CMK (cell line): ENCODE measurements around the gene GATA6.

Experiments used
- DNase-seq: peaks from one replicate; pipeline ENCODE4 v3.0.0-alpha.2; 2010; ENCODE audit warnings: low read depth

Gene GATA6

DNA sequence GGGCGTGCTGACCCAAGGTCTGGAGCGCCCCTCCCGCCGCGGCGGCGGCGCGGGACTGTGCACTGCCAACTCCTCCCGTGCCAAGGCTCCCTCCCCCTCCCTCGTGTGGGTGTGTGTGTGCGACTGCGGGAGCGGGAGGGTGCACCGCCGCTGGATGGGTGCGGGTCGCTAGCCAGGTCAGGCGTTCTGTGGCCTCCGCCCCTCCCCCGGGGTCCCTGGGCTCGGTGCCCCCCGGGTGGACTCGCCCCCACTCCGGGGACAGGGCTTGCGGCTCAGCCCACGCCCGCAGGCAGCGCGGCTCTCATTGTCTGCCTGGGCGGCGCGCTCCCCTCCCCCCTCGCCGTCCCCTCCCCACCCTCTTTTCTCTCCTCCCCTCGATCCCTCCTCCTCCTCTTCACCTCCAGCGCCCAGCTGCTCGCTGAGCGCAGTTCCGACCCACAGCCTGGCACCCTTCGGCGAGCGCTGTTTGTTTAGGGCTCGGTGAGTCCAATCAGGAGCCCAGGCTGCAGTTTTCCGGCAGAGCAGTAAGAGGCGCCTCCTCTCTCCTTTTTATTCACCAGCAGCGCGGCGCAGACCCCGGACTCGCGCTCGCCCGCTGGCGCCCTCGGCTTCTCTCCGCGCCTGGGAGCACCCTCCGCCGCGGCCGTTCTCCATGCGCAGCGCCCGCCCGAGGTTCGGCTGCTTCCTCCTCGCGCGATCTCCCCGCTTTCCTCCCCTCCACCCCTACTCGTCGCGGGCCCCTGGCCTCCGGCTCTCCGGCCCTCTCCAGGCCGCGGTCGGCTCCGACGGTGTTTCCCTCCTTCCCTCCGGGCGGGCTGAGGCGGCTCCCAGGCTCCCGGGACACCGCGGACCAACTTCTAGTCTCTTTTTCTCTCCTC is at the start of gene GATA6:
TSS of gene GATA6 (plus strand) at position 579 of the 878 bp plus-strand sequence. CDS start 1,556 bp downstream, outside the sequence.
- DNase-seq: no peak

DNA sequence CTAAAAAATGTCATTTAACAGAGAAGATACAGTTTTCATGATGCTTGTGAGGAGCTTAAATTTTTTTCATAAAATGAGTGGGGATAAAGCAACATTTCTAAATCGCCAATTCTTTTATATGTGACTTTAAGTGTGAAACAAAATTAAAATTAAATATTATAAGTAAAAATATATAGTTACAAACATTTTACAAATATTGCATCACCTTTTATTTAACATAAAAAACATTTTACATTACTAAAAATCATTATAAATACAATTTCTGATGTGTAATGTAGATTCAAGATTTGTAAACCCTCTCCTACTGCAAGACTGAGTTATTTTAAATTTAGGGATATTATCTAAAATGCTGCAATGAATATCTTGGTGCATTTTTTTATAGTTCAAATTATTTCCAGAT is 44.4 kb upstream of the GATA6 start:
- DNase-seq: no peak

DNA sequence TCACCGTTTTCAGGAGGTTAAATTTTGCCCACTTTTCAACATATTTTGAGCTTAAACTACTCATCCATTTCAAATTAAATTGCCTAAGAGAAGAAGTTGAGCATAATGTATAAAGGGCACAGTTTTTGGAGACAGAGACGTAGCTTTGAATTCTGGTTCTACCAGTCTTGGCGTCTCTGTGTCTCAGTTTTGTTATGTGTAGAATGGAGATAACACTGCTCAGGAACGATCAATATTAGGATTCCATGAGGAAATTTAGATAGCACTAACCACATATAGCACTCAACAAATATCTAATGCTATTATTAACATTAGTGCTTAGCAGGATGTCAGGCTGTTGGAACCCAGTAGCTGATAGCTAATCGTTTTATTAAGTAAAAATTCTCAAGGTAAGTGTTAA is 40.4 kb upstream of the GATA6 start:
- DNase-seq: no peak

DNA sequence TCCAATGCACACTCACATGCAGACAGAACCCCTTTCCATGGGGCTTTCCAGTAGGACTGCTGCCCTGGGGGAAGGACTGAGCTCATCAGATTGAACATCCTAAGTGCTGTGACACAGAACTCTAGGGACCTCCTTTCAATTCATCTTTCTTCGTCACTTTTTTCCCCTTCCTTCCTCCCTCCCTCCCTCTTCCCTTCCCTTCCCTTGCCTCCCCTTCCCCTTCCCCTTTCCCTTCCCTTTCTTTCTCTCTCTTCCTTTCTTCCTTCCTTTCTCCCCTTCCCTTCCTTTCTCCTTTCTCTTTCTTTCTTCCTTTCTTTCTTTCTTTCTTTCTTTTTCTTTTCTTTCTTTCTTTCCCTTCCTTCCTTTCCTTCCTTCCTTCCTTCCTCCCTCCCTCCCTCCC is 39.6 kb upstream of the GATA6 start:
- DNase-seq: no peak

DNA sequence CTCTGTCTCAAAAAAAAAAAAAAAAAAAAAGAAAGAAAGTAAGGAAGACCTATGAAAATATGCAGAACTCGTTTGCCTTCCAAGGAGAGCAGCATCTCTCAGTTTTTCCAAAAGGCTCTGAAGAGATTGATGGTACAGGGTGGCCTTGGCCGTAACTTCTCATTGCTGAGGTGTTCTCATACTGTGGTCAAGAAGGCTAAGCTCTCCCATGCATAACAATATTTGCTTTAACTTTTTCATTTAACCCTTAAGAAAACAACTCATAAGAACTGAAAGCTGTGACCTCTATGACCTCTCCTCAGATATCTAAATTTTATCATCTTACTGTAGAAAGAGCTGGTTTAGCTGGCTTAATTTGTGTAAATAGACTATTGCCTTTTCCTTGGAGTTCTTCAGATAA is 37.1 kb upstream of the GATA6 start:
- DNase-seq: no peak

DNA sequence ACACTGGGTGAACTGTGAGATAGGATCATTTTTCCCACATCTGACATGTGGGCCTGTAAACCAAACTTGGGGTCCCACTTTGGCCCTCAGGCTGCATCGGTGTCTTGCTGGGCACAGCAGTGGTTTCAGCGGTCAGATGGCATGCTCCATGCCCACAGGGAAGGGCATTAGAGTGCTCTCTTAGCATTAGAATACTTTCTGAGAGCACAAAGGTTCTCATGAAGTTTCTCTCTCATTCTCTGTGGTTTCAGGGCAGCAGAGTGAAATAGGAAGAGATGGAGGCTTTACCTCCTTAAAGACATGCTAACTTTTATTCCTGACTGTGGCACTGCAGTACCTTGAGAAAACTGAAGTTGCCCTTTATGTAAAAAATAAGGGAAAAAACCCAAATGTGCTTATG is 36.6 kb upstream of the GATA6 start:
- no peak for DNase-seq

DNA sequence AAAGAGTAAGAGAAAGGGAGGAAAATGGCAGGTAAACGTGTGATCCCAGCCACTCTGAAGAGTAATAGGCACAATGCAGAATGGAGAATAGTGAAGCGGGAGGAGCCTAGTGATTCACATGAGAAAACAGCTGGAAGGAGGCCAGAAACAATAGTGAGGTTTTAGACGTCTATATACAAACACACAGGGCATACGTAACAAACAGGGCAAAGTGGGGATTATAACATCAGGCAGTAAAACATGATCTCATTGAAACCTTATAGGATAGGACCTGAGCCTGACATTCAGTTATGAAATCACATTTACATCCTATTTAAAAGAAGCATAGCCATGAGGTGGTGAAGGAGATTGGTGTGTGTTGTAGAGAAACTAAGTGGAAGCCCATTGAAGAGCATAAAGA is 33.0 kb upstream of the GATA6 start:
- no peak for DNase-seq

DNA sequence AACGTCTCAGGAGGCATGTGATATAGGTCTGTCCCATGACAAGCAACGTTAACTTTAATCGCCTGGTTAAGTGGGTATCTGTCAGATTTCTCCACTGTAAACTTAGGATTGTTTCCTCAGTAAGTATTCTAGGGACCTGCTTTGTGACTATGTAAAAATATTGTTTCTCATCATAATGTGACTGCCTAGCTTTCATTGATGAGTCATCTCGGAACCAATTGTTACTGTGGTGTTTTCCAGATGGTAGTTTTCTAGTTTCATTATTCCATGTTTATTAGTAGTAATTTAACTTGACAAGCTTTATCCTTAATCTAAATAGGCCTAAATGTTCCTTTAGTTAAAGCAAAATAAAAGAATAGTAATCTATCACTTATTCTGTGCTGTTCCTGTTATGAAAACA is 28.2 kb upstream of the GATA6 start:
- DNase-seq: no peak

DNA sequence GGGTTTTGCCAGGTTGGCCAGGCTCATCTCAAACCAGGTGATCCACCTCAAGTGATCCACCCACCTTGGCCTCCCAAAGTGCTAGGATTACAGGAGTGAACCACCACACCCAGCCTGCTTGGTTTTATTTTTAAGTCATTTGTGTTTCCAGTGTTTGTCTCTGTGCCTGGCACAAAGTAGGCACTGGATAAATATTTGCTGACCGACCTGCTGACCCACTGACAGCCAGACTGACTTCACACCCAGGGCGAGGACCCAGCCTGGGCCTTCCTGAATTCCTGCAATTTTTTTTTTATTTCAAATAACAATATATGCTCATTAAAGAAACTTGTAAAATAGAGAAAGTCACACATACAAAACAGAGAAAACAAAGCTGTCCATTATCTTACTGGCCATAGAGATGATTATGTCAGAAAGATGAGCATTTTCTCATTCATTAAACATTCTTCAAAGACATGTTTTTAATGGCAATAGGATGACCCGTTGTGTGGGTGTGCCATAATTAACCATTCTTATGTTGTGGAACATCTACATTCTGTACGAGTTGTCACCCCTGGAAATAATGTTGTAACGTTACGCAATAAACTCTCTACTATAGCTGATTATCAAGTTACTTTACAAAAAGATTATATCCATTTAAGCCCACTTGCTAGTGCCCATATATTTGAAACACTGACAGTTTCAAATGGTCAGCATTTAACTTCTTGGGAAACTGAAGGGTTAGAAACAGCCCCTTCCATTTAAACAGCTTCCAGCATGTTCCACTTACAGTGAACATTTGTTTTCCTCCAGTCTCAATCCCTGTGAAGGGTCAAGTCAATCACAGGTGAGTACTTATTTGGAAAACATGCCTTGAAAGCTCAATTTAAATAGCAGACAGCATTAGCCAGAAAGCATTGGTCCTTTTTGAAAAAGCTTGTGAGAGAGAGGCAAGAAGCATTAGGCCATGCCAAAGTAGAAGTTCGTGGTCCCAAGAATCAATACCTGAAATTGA is 25.7 kb upstream of the GATA6 start:
- no peak for DNase-seq

DNA sequence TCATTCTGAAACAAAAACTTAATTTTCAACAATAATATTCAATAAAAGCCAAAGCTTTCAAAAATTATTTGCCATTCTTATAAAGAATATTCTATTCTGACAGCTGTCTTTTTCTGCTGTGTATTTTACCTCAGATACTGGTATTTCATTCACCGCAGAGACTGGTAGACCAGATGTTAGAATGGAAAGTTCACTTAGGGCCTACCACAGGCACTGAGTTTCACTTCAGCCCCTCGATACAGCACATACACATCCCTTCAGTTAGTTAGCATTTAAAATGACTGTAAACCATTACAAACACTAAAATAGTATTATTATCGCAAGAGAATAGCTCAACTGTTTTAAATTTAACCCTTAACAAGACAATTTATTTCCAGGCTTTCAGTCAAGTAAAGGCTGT is 24.2 kb upstream of the GATA6 start:
- DNase-seq: no peak

DNA sequence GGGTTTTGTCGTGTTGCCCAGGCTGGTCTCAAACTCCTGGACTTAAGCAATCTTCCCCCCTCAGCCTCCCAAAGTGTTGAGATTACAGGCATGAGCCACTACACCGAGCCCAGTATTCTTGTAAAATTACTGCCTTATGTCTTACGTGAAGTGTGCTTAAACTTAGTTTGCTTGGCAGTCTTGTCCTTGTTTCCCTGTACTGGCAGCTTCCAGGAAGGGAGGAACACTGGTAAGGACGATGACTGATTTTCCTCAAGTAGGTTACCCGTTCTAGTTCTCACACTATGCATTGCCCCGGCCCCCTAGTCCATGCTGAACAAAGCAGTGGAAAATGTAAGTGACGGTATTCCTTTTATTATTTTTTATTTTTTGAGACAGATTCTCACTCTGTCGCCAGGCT is 19.7 kb upstream of the GATA6 start:
- DNase-seq: no peak

DNA sequence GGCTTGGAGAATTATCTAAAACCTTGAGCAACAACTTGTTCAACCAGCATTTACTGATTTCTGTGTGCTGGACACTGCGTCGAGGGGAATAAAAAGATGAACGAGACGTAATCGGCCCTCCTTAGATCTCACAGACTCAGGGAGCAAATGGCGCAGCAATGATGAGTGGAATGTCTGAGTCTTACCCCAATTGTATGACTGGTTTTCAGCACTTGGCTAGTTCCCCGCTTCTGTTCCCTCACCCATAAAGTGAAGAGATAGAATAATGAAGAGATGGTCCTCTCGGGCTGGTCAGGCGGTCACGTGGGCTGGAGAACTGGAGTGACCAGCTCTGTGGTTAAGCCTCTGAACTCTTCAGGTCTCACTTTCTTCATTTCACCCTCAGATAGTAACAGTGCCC is 17.3 kb upstream of the GATA6 start:
- DNase-seq: no peak

DNA sequence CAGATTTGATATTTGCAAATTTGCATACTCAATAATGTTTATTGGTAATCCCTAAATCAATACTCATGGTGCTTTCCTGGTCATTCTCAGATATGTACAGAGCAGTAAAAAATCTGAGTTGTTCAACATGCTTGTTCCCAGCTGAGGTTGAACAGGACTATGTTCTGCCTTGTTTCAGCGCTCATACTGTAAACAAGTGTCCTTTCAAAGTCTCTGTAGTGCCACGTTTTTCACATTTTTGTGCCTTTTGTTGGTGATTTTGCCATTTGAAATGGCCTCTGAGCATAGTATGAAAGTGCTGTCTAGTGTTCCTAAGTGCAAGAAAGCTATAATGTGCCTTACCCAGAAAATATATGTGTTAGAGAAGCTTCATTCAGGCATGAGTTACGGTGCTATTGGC is 16.0 kb upstream of the GATA6 start:
- DNase-seq: no peak

DNA sequence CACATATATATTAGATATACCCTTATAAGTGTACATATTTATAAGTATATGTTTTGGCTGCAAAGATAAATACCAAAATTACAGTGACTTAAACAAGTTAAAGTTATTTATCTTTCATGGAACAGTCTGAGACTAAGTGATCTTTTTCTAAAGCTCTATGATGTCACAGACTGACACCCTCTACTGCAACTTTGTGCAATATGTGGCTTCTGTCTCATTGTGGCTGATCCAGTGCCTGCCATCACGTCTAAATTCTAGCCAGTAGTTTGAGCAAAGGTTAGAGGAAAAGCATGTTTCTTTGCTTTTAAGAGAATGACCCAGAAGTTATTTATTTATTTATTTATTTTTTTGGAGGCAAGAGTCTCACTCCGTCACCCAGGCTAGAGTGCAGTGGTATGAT is 13.8 kb upstream of the GATA6 start:
- DNase-seq: no peak

DNA sequence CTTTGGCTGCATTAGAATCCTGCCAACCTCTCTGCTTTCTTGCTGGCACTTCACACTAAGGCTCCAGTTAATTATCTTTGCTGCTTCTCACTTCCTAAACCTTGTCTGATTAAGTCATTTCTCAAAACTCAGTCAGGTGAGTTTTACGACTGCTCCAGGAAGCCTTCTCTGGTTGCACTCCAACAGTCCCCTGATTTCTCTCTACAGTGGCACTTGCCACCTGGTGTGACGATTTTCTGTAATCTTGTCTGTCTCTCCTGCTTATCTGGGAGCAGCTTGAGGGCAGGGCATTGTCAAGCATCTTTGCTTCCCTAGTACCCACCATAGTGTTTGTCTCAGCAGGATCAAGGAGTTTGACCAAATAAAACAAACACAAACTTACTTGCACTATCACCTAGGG is 10.4 kb upstream of the GATA6 start:
- no peak for DNase-seq

DNA sequence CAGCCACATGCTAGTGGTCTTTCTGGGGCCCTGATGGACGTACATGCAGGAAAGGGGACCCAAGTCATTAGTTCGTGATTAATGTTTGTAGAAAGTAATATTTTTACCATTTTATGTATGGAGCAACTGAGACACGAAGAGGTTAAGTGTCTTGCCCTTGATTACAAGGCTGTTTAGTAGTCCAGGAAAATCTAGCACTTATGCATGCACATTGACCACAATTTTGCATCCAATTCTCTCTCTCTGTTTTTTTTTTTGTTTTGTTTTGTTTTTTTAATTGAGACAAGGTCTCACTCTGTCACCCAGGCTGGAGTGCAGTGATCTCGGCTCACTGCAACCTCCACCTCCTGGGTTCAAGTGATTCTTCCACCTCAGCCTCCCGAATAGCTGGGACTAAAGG is 8.3 kb upstream of the GATA6 start:
- DNase-seq: no peak

DNA sequence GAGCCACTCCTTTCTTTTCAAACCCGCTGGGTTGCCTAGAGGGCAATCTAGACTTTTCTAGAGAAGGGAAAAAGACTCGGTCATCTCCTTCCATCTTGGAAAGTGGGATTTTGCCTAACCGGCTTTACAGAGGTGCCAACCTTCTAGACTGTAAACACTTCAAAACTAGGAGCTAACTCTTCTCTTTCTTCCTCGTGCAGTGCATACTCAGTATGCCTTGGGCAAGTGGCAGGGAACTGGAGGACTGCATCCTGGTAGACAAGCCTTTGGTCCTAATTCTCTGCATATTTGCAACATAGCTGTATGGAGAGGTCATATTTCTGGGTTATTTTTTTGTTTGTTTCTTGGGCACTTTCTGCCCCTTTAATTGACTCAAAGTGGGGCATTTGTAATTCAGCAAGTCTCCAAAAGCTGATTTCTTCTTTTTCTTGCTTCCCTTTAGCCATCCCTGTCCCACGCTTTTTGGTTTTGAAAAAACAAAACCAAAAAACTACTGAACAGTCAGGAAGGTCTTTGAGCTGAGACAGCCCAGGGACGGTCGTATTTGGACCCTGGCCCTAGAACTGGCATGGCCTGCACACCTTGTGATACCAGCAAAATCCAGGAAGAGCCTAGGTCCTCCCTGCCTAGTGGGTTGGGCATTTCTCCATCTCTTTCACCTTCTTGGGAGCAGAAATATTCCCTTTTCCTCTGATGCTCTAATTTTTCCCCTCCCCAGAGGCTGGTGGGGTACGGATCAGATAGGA is 5.8 kb upstream of the GATA6 start:
- DNase-seq: no peak

DNA sequence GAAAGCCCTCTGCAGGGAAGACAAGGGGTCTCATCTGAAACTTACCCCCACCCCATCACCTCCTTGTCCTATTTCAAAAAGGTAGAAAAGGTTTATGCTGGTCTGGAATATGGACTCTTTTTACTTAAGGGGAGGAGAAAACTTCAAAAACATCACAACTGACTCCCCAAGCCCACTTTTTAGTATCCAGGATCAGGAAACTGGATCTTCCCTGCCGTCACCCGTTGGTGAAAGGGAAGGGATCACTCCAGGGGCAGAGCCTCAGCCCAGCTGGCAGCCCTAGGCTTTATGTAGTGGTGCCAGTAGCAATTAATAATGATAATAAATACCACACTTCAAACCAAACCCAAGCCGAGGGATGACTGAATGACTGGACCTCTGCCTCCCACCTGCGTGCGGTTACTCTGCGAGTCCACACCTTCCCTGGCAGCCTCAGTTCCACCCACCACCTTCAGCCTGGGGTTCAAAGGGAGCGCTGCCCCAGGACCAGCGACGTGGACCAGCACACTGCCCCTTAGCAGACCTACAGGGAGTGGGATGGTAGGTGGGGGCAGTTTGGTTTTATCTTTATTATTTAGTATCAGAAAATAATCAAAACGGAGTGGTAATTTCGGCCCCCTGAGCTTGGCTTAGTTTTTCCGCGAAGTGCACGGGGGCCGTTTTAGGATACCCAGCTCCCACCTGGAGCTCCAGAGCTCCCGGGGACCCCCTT is 4.9 kb upstream of the GATA6 start:
- no peak for DNase-seq

DNA sequence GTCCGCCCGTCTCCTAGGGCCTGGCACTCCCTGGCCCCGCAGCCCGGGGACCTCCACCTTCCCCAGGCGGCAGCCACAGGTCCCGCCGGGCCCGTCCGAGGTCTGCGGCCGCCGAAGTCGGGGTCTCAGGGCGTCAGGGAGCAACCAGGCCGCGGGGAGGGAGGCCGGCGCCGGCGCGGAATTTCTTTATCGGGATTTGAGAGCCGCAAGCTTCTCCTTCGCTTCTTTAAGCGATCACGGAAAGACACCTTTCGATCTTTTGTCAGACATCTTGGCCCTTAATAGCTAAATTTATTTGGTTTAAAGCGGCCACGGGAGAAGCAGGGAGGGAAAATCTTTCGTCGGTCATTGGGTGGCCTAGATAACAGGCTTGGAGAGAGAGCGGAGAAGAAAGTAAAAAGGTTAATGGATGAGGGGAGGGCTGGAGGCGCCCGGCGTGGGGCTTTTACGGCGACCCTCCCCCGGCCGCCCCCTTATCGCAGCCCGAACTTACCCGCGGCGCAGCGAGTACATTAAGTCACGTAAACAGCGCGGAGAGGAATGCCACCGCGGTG is 4.3 kb upstream of the GATA6 start:
- DNase-seq: no peak

DNA sequence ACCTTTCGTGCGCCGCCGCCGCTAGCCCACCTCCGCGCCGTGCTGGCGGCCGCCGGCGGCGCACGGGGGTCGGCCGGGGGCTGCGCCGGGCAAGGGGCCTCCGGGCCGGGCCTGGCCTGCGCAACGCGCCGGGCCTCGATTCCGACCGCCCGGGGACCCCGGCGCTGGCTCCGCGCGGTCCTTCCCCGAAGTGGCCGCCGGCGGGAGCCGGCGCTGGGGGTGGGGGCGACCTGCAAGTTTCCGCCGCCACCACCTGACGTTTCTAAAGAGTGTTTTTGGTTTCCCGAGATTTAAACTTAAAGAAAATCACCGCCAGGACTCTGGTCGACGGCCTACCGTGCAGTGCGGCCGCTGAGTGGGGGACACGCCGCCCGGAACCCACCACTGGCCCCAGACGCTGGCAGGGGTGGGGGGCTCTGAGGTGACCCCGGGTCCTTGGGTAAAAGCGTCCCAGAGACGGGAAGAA is 3.8 kb upstream of the GATA6 start:
- no peak for DNase-seq
